MM.1S (cell line): Measurements from ENCODE around the gene COX18.

Source experiments
- DNase-seq: peaks from one replicate; pipeline ENCODE4 v3.0.0-alpha.2; 2015
- H2AFZ ChIP-seq: fragments of 300-600 bp; sonication (generic); 2 replicates; pipeline ENCODE4 v1.6.0; 2016; ENCODE audit warnings: antibody characterized with exemption, low read length
- H3F3A ChIP-seq: fragments of 300-600 bp; sonication (generic); 2 replicates; pipeline ENCODE4 v1.6.1; 2016; ENCODE audit warnings: mild to moderate bottlenecking, antibody characterized with exemption, low read length, moderate library complexity, mixed read lengths; ENCODE audit not compliant: insufficient read depth
- H3K27ac ChIP-seq: fragments of 300-600 bp; sonication (generic); 2 replicates; pipeline ENCODE4 v1.5.1; 2016; ENCODE audit warnings: mild to moderate bottlenecking, low read length
- H3K27me3 ChIP-seq: fragments of 300-600 bp; sonication (generic); replicated peaks from 2 replicates; pipeline ENCODE4 v1.6.0; 2016; ENCODE audit warnings: low read length; ENCODE audit not compliant: insufficient read depth
- H3K36me3 ChIP-seq: fragments of 300-600 bp; sonication (generic); replicated peaks from 2 replicates; pipeline ENCODE4 v1.6.1; 2016; ENCODE audit warnings: mild to moderate bottlenecking, low read length, mixed read lengths; ENCODE audit not compliant: insufficient read depth
- H3K4me1 ChIP-seq: fragments of 300-600 bp; sonication (generic); 2 replicates; pipeline ENCODE4 v1.6.1; 2016; ENCODE audit warnings: low read length, mixed read lengths
- H3K4me2 ChIP-seq: fragments of 300-600 bp; sonication (generic); 2 replicates; pipeline ENCODE4 v1.6.0; 2016; ENCODE audit warnings: low read depth, low read length
- H3K4me3 ChIP-seq: fragments of 300-600 bp; sonication (generic); 2 replicates; pipeline ENCODE4 v1.5.1; 2016; ENCODE audit warnings: low read length, mixed read lengths
- H3K79me2 ChIP-seq: fragments of 300-600 bp; sonication (generic); 2 replicates; pipeline ENCODE4 v1.6.1; 2016; ENCODE audit warnings: mixed run types, low read length, mixed read lengths
- H3K9ac ChIP-seq: fragments of 300-600 bp; sonication (generic); 2 replicates; pipeline ENCODE4 v1.6.1; 2016; ENCODE audit warnings: low read length, mixed read lengths
- H3K9me2 ChIP-seq: fragments of 300-600 bp; sonication (generic); replicated peaks from 2 replicates; pipeline ENCODE4 v1.6.1; 2016; ENCODE audit warnings: mild to moderate bottlenecking, low read length, mixed read lengths; ENCODE audit not compliant: insufficient read depth
- H3K9me3 ChIP-seq: fragments of 300-600 bp; sonication (generic); replicated peaks from 2 replicates; pipeline ENCODE4 v1.6.1; 2016; ENCODE audit warnings: mild to moderate bottlenecking, low read length, mixed read lengths; ENCODE audit not compliant: insufficient read depth
- H4K20me1 ChIP-seq: fragments of 300-600 bp; sonication (generic); 2 replicates; pipeline ENCODE4 v1.6.1; 2016; ENCODE audit warnings: mild to moderate bottlenecking, low read length, moderate library complexity, mixed read lengths; ENCODE audit not compliant: insufficient read depth
- CTCF ChIP-seq: fragments of 300-600 bp; sonication (generic); IDR thresholded peaks from 2 replicates; pipeline ENCODE4 v1.5.1; 2016; ENCODE audit warnings: antibody characterized with exemption, low read length, mixed read lengths
- EZH2 ChIP-seq: fragments of 300-600 bp; sonication (generic); optimal IDR thresholded peaks from 2 replicates; pipeline ENCODE3; 2017; ENCODE audit warnings: low read depth, mild to moderate bottlenecking, antibody characterized with exemption, low read length, mixed read lengths
- EZH2phosphoT487 ChIP-seq: fragments of 300-600 bp; sonication (generic); IDR thresholded peaks from 2 replicates; pipeline ENCODE4 v1.6.1; 2018; ENCODE audit warnings: antibody characterized with exemption, low read length

The COX18 gene

GRCh38 chr4:73067971-73068394 is 1.5 kb downstream of the COX18 start:
- H3K79me2 ChIP-seq = peaks cover 25% of the 10 kb centered on the region
- peak overlapping the region; percentile 59 for H2AFZ ChIP-seq
- no peaks in the 10 kb centered on the region for H3K9me2 ChIP-seq
- no peaks in the 10 kb centered on the region for H4K20me1 ChIP-seq
- H3F3A ChIP-seq = peaks cover 43% of the 10 kb centered on the region
- TF ChIP-seq CTCF (no peak), EZH2phosphoT487 (no peak), EZH2 (no peak)
- peak overlapping the region; percentile 71 for H3K4me3 ChIP-seq
- H3K9ac ChIP-seq = peak overlapping the region; percentile 90
- H3K4me2 ChIP-seq = peak overlapping the region; percentile 83
- H3K27me3 ChIP-seq = no peaks in the 10 kb centered on the region
- peaks cover 27% of the 10 kb centered on the region for H3K4me1 ChIP-seq
- no peaks in the 10 kb centered on the region for H3K9me3 ChIP-seq
- H3K27ac ChIP-seq = peak overlapping the region; percentile 95
- no peak for DNase-seq
- H3K36me3 ChIP-seq = peaks cover 2% of the 10 kb centered on the region; the same call in 1 of the 2 replicates

- TF ChIP-seq EZH2phosphoT487 (no peak), CTCF (no peak), EZH2 (no peak)
- no peak overlapping the region for H3K9ac ChIP-seq
Measured at GRCh38 chr4:73066928-73067327, 2.6 kb downstream of the COX18 start.

GRCh38 chr4:73066445-73066844 is 3.1 kb downstream of the COX18 start:
- Histone ChIP-seq H3K4me1 (peaks cover 12% of the 10 kb centered on the region), H3K9ac (no peak overlapping the region), H3K4me2 (no peak overlapping the region)

More at GRCh38 chr4:73066928-73067327, 2.6 kb downstream of the COX18 start:
- H2AFZ ChIP-seq = no peak overlapping the region
- H3K4me2 ChIP-seq = no peak overlapping the region
- H3K4me1 ChIP-seq = peaks cover 17% of the 10 kb centered on the region
- H3F3A ChIP-seq = peaks cover 32% of the 10 kb centered on the region
- H4K20me1 ChIP-seq = no peaks in the 10 kb centered on the region
- H3K27me3 ChIP-seq = no peaks in the 10 kb centered on the region
- H3K27ac ChIP-seq = no peak overlapping the region; the same call in 1 of the 2 replicates
- H3K79me2 ChIP-seq = peaks cover 25% of the 10 kb centered on the region
- DNase-seq = peak; percentile 41
- peaks cover 2% of the 10 kb centered on the region; the same call in 1 of the 2 replicates for H3K36me3 ChIP-seq
- no peaks in the 10 kb centered on the region for H3K9me3 ChIP-seq
- no peaks in the 10 kb centered on the region for H3K9me2 ChIP-seq
- H3K4me3 ChIP-seq = no peak overlapping the region

More at GRCh38 chr4:73066445-73066844, 3.1 kb downstream of the COX18 start:
- Histone ChIP-seq H3K27me3 (no peaks in the 10 kb centered on the region), H4K20me1 (no peaks in the 10 kb centered on the region), H3K36me3 (peaks cover 2% of the 10 kb centered on the region; the same call in 1 of the 2 replicates), H3K79me2 (peaks cover 25% of the 10 kb centered on the region), H3K9me2 (no peaks in the 10 kb centered on the region), H3K4me3 (no peak overlapping the region), H3K9me3 (no peaks in the 10 kb centered on the region), H3K27ac (no peak overlapping the region), H2AFZ (no peak overlapping the region), H3F3A (peaks cover 27% of the 10 kb centered on the region)
- no peak for DNase-seq
- TF ChIP-seq CTCF = no peak
